ENCODE measurements around the gene TRPM5.
A peak's percentile ranks its signal among the peaks of the same experiment; 100 is the strongest.

Gene TRPM5

GRCh38 chr11:2420502-2421225 is 23.6 kb downstream of the TRPM5 start:
- DNase-seq (ENCODE audit: low read depth) = peak; percentile 38

- DNase-seq (ENCODE audit: low read depth) = peak; percentile 66
Observed at GRCh38 chr11:2419638-2420501, 24.4 kb downstream of the TRPM5 start.

GRCh38 chr11:2418693-2419360 is 25.5 kb downstream of the TRPM5 start:
- DNase-seq (ENCODE audit: low read depth) = no peak

- no peak for DNase-seq (ENCODE audit: low read depth)
Observed at GRCh38 chr11:2417856-2418692, 26.2 kb downstream of the TRPM5 start.

- no peak for DNase-seq (ENCODE audit: low read depth)
Observed at GRCh38 chr11:2416765-2417164, 27.5 kb downstream of the TRPM5 start.

- no peak for DNase-seq (ENCODE audit: low read depth)
Observed at GRCh38 chr11:2415601-2416380, 28.5 kb downstream of the TRPM5 start.

- DNase-seq (ENCODE audit: low read depth) = no peak
Observed at GRCh38 chr11:2415171-2415570, 29.1 kb downstream of the TRPM5 start.

- DNase-seq (ENCODE audit: low read depth) = no peak
Observed at GRCh38 chr11:2414616-2415015, 29.7 kb downstream of the TRPM5 start.

GRCh38 chr11:2413742-2414579 is 30.4 kb downstream of the TRPM5 start:
- no peak for DNase-seq (ENCODE audit: low read depth)

GRCh38 chr11:2412323-2412722 is 32.0 kb downstream of the TRPM5 start:
- DNase-seq (ENCODE audit: low read depth) = no peak

- no peak for DNase-seq (ENCODE audit: low read depth)
Observed at GRCh38 chr11:2411446-2412305, 32.6 kb downstream of the TRPM5 start.

- DNase-seq (ENCODE audit: low read depth) = no peak
Observed at GRCh38 chr11:2410616-2411015, 33.7 kb downstream of the TRPM5 start.

GRCh38 chr11:2409611-2410468 is 34.5 kb downstream of the TRPM5 start:
- DNase-seq (ENCODE audit: low read depth) = no peak

- no peak for DNase-seq (ENCODE audit: low read depth)
Observed at GRCh38 chr11:2409126-2409525, 35.2 kb downstream of the TRPM5 start.

GRCh38 chr11:2408671-2409070 is 35.6 kb downstream of the TRPM5 start:
- DNase-seq (ENCODE audit: low read depth) = no peak

- DNase-seq (ENCODE audit: low read depth) = no peak
Observed at GRCh38 chr11:2406878-2407410, 37.4 kb downstream of the TRPM5 start.

- no peak for DNase-seq (ENCODE audit: low read depth)
Observed at GRCh38 chr11:2406451-2406850, 37.9 kb downstream of the TRPM5 start.

- DNase-seq (ENCODE audit: low read depth) = no peak
Observed at GRCh38 chr11:2404735-2405196, 39.5 kb downstream of the TRPM5 start.

Data from amniotic epithelial cell (primary cell).